ENCODE data around the gene MUC2. TPM values are rescaled to one million over a fixed set of nuclear protein-coding genes. Genes with fewer than 3 reads are reported as not detected.

MUC2 gene
- total RNA-seq, 1 donor from 2014 or later: not detected

DNA sequence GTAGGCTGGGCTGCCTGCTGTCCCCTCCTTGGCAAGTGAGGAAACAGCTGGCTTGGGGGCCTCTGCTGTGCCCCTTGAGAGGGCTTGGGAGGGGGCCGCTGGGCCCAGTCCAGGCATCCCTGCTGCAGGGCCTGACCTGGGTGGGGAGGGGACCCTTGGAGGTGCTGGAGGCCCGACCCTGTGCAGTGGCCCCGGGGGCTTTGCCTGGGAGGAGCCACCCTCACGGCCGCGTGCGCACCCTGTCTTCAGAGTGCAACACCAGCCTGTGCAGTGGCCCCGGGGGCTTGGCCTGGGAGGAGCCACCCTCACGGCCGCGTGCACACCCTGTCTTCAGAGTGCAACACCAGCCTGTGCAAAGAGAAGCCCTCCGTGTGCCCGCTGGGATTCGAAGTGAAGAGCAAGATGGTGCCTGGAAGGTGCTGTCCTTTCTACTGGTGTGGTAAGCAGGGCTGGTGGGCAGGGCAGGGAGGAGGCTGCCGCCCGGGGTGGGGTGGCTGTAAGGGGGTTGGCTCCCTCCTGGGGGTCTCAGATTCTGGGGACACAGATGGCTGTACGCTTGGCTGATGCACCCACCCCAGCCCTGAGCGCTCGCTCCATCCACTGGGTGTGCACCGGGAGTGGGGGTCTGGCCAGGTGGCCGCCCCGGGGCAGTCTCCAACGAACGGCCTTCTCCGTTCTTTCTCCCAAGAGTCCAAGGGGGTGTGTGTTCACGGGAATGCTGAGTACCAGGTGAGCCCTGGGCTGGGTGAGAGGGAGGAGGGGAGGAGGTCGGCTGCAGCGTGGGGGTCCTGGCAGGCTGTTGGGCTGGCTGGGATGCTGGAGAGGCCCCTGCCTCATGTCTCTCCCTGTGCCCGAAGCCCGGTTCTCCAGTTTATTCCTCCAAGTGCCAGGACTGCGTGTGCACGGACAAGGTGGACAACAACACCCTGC is 32.9 kb downstream of the MUC2 start:
- H3K4me1 Mint-ChIP-seq (ENCODE audit: low read depth, unreplicated experiment): no peaks in the 10 kb centered on the region
- H2AFZ ChIP-seq (ENCODE audit: low read depth, low read length): no peak overlapping the region
- H3K9ac ChIP-seq (ENCODE audit: low read length): no peak overlapping the region
- H3K4me2 ChIP-seq (ENCODE audit: low read length): no peak overlapping the region
- H3K27me3 ChIP-seq (ENCODE audit: insufficient read depth, low read length): no peaks in the 10 kb centered on the region
- no peak for FAIRE-seq
- H3K27ac ChIP-seq (ENCODE audit: low read depth, low read length): no peak overlapping the region
- no peaks in the 10 kb centered on the region for H3K36me3 ChIP-seq (ENCODE audit: insufficient read depth, low read length)
- no peaks in the 10 kb centered on the region for H3K9me3 ChIP-seq (ENCODE audit: insufficient read depth, low read depth, low read length)
- H3K4me3 ChIP-seq (ENCODE audit: insufficient read depth, low read depth, low read length): no peak overlapping the region
- DNase-seq (ENCODE audit: low read depth): no peak
- no peak overlapping the region for H3K27ac Mint-ChIP-seq (ENCODE audit: unreplicated experiment)
- no peak for TF ChIP-seq EZH2 (IDR thresholded peaks at IDR 0.05; ENCODE audit: insufficient read depth, low read length)
- TF ChIP-seq, protein P1, sequence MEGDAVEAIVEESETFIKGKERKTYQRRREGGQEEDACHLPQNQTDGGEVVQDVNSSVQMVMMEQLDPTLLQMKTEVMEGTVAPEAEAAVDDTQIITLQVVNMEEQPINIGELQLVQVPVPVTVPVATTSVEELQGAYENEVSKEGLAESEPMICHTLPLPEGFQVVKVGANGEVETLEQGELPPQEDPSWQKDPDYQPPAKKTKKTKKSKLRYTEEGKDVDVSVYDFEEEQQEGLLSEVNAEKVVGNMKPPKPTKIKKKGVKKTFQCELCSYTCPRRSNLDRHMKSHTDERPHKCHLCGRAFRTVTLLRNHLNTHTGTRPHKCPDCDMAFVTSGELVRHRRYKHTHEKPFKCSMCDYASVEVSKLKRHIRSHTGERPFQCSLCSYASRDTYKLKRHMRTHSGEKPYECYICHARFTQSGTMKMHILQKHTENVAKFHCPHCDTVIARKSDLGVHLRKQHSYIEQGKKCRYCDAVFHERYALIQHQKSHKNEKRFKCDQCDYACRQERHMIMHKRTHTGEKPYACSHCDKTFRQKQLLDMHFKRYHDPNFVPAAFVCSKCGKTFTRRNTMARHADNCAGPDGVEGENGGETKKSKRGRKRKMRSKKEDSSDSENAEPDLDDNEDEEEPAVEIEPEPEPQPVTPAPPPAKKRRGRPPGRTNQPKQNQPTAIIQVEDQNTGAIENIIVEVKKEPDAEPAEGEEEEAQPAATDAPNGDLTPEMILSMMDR (IDR thresholded peaks at IDR 0.05; ENCODE audit: insufficient read depth, low read depth, low read length): no peak
- H3K9me3 Mint-ChIP-seq (ENCODE audit: unreplicated experiment): no peaks in the 10 kb centered on the region
- no peaks in the 10 kb centered on the region for H3K36me3 Mint-ChIP-seq (ENCODE audit: low read depth, unreplicated experiment)
- no peaks in the 10 kb centered on the region for H3K4me1 ChIP-seq (ENCODE audit: insufficient read depth, low read length)
- no peaks in the 10 kb centered on the region for H4K20me1 ChIP-seq (ENCODE audit: insufficient read depth, low read length)
- peaks cover 23% of the 10 kb centered on the region for H3K27me3 Mint-ChIP-seq (ENCODE audit: low read depth, unreplicated experiment)
- no peaks in the 10 kb centered on the region for H3K79me2 ChIP-seq (ENCODE audit: insufficient read depth, low read length)
- H3K4me3 Mint-ChIP-seq (ENCODE audit: unreplicated experiment): no peak overlapping the region

DNA sequence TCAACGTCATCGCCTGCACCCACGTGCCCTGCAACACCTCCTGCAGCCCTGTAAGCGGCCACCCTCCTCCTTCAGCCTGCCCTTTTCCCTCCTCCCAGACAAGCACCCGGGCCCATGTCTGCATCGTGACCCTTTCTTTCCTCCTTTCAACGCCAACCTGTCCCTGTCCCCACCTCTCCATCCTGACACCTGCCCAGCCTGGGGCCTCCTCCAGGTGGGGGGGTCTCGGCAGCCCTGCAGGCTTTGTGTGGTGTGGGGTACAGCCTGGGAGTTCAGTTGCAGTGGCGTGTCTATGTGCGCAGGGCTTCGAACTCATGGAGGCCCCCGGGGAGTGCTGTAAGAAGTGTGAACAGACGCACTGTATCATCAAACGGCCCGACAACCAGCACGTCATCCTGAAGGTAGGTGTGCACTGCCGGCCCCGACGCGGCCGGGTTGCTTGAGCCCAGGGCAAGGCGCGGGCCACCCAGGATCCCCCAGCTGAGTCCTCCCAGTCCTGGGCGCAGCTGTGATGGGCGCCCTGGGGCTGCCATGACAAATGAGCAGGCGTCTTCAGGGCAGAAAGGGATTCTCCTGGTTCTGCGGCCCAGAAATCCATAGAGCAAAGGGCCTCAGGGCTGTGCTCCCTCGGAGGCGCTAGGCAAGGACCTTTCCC is 33.7 kb downstream of the MUC2 start:
- H3K4me1 ChIP-seq (ENCODE audit: insufficient read depth, low read length): no peaks in the 10 kb centered on the region
- H3K27me3 Mint-ChIP-seq (ENCODE audit: low read depth, unreplicated experiment): peaks cover 20% of the 10 kb centered on the region
- no peak overlapping the region for H2AFZ ChIP-seq (ENCODE audit: low read depth, low read length)
- TF ChIP-seq, protein P1 (IDR thresholded peaks at IDR 0.05; ENCODE audit: insufficient read depth, low read depth, low read length): no peak
- no peak for TF ChIP-seq EZH2 (IDR thresholded peaks at IDR 0.05; ENCODE audit: insufficient read depth, low read length)
- no peak overlapping the region for H3K4me2 ChIP-seq (ENCODE audit: low read length)
- no peak overlapping the region for H3K27ac ChIP-seq (ENCODE audit: low read depth, low read length)
- no peaks in the 10 kb centered on the region for H3K9me3 ChIP-seq (ENCODE audit: insufficient read depth, low read depth, low read length)
- H3K79me2 ChIP-seq (ENCODE audit: insufficient read depth, low read length): no peaks in the 10 kb centered on the region
- no peaks in the 10 kb centered on the region for H3K36me3 ChIP-seq (ENCODE audit: insufficient read depth, low read length)
- no peak for FAIRE-seq
- no peak overlapping the region for H3K4me3 Mint-ChIP-seq (ENCODE audit: unreplicated experiment)
- no peak for DNase-seq (ENCODE audit: low read depth)
- H3K4me3 ChIP-seq (ENCODE audit: insufficient read depth, low read depth, low read length): no peak overlapping the region
- no peak overlapping the region for H3K9ac ChIP-seq (ENCODE audit: low read length)
- no peaks in the 10 kb centered on the region for H3K4me1 Mint-ChIP-seq (ENCODE audit: low read depth, unreplicated experiment)
- H3K27ac Mint-ChIP-seq (ENCODE audit: unreplicated experiment): no peak overlapping the region
- H3K27me3 ChIP-seq (ENCODE audit: insufficient read depth, low read length): no peaks in the 10 kb centered on the region
- H4K20me1 ChIP-seq (ENCODE audit: insufficient read depth, low read length): no peaks in the 10 kb centered on the region
- H3K36me3 Mint-ChIP-seq (ENCODE audit: low read depth, unreplicated experiment): no peaks in the 10 kb centered on the region
- no peaks in the 10 kb centered on the region for H3K9me3 Mint-ChIP-seq (ENCODE audit: unreplicated experiment)

All from astrocyte (in vitro differentiated cells and primary cell).